ENCODE data around the gene KLK2. TPM values are rescaled to one million over a fixed set of nuclear protein-coding genes. Genes with fewer than 3 reads are reported as not detected.

KLK2 gene
- total and polyA plus RNA-seq, 2 of the 8 experiments (the other 6 are each of a cell fraction or from before 2014, with no cell fraction given), result 0.20 TPM; not detected in 1

GRCh38 chr19:50857366-50857765, 15.9 kb upstream of the KLK2 start:
- H3K36me3 ChIP-seq (ENCODE audit: control insufficient read depth in 2 of 4, insufficient read depth in 4 of 4, low read length in 3 of 4), result no peaks in the 10 kb centered on the region
- H3K9ac ChIP-seq (replicated peaks in 1 of 4; ENCODE audit: extremely low read depth in 1 of 4, low read depth in 3 of 4, low read length in 3 of 4), result no peak overlapping the region
- H3K4me3 ChIP-seq (ENCODE audit: extremely low read depth in 1 of 4, insufficient read depth in 2 of 4, low read depth in 3 of 4, low read length in 4 of 4), result no peak overlapping the region
- ChIA-PET CTCF (ENCODE audit: partially characterized antibody) (no interaction called here), POLR2A (ENCODE audit: partially characterized antibody) (interaction anchor here (4.9 kb wide), 1 partner anchor 53 kb away, joined by 31 read pairs; no protein-coding TSS in a partner anchor)
- H3K14ac ChIP-seq (ENCODE audit: insufficient read length), result no peak overlapping the region
- H3K27ac ChIP-seq (ENCODE audit: low read depth, low read length), result no peak overlapping the region
- WGBS, 2 experiments (ENCODE audit: extremely low coverage in 1 of 2, insufficient coverage in 1 of 2, insufficient read length in 1 of 2, insufficient replicate concordance in 2 of 2, low coverage in 1 of 2, low lambda C conversion rate in 2 of 2, missing lambda C conversion rate in 1 of 2), result 75% methylated on average over 6 of the region's 6 CpGs; no CpG with 5 or more reads in 1 of the 2 experiments
- no peak overlapping the region for H3K23ac ChIP-seq (ENCODE audit: insufficient read length)
- H2BK20ac ChIP-seq (ENCODE audit: low read length), result no peak overlapping the region
- peaks cover 0 to 14% (median 6%) of the 10 kb centered on the region in 4 experiments; a peak in 5 of 7 replicates for H3K4me1 ChIP-seq (replicated peaks in 1 of 4; ENCODE audit: control insufficient read depth in 3 of 4, insufficient read depth in 4 of 4, low read length in 3 of 4)
- no peak overlapping the region for H4K5ac ChIP-seq (ENCODE audit: insufficient read length, low read depth, low read length)
- H2BK15ac ChIP-seq (ENCODE audit: low read length), result no peak overlapping the region
- H2BK5ac ChIP-seq (ENCODE audit: low read depth, low read length), result no peak overlapping the region
- H3K23me2 ChIP-seq (ENCODE audit: low read depth, low read length), result no peaks in the 10 kb centered on the region
- no peaks in the 10 kb centered on the region for H3K79me1 ChIP-seq (ENCODE audit: low read depth, low read length)
- no peak overlapping the region; the same call in 1 of the 2 replicates for H3K18ac ChIP-seq (ENCODE audit: extremely low read depth, low read length)
- H3K4ac ChIP-seq (replicated peaks; ENCODE audit: insufficient read length, low read depth, low read length), result no peak overlapping the region
- peaks cover 0 to 4% of the 10 kb centered on the region in 2 experiments; a peak in 2 of 4 replicates for H3K9me3 ChIP-seq (ENCODE audit: insufficient read depth in 2 of 2, low read depth in 1 of 2, low read length in 1 of 2)
- H3K79me2 ChIP-seq (ENCODE audit: control insufficient read depth in 1 of 2, insufficient read depth in 2 of 2, low read length in 2 of 2), result no peaks in the 10 kb centered on the region
- DNase-seq (ENCODE audit: low read depth in 1 of 2, low spot score in 2 of 2) (no peak), FAIRE-seq (no peak)
- no peak overlapping the region for H4K8ac ChIP-seq (ENCODE audit: extremely low read depth, insufficient read depth, low read length)
- H4K20me1 ChIP-seq (replicated peaks in 1 of 2; ENCODE audit: control insufficient read depth in 1 of 2, insufficient read depth in 2 of 2, low read length in 2 of 2), result no peaks in the 10 kb centered on the region
- no peaks in the 10 kb centered on the region for H3K27me3 ChIP-seq (replicated peaks in 1 of 4; ENCODE audit: control insufficient read depth in 3 of 4, extremely low read depth in 1 of 4, insufficient read depth in 3 of 4, low read length in 3 of 4)
- no peak overlapping the region for H2BK120ac ChIP-seq (replicated peaks; ENCODE audit: low read depth, low read length)
- H2BK12ac ChIP-seq (ENCODE audit: low read depth, low read length), result 0 out of 2 replicates have a peak overlapping the region, but pooled peaks have one; percentile 72
- TF ChIP-seq HDAC2 (IDR thresholded peaks at IDR 0.05; ENCODE audit: borderline replicate concordance in 1 of 2, low read depth in 2 of 2, low read length in 2 of 2) (no peak), BCL11A (IDR thresholded peaks at IDR 0.05; ENCODE audit: low read depth in 2 of 2, low read length in 2 of 2) (no peak), KDM4A (IDR thresholded peaks at IDR 0.05; ENCODE audit: low read depth, low read length, severe bottlenecking) (no peak), SIRT6 (IDR thresholded peaks at IDR 0.05; ENCODE audit: low read length) (no peak), KDM5A (IDR thresholded peaks at IDR 0.05; ENCODE audit: low read length) (no peak), RNF2 (IDR thresholded peaks at IDR 0.05; ENCODE audit: borderline replicate concordance, low read depth, low read length, missing control alignments, poor library complexity, severe bottlenecking) (no peak), JUND (IDR thresholded peaks at IDR 0.05; ENCODE audit: low read length) (no peak), TEAD4 (IDR thresholded peaks at IDR 0.05; ENCODE audit: low read depth, low read length) (no peak)
- no peak overlapping the region for H3K56ac ChIP-seq (replicated peaks; ENCODE audit: insufficient read length, low read depth, low read length)
- 0 out of 2 replicates have a peak overlapping the region, but pooled peaks have one; percentile 62 for H2AFZ ChIP-seq (ENCODE audit: low read length)
- no peak overlapping the region; a peak in 1 of 4 replicates for H3K4me2 ChIP-seq (ENCODE audit: insufficient read depth in 1 of 2, low read depth in 2 of 2, low read length in 2 of 2)
- no peak overlapping the region for H4K91ac ChIP-seq (replicated peaks; ENCODE audit: insufficient read length, low read length)
- H2AK5ac ChIP-seq (ENCODE audit: low read depth, low read length), result no peak overlapping the region
